Measurements from ENCODE around the gene PXMP4.

DNA sequence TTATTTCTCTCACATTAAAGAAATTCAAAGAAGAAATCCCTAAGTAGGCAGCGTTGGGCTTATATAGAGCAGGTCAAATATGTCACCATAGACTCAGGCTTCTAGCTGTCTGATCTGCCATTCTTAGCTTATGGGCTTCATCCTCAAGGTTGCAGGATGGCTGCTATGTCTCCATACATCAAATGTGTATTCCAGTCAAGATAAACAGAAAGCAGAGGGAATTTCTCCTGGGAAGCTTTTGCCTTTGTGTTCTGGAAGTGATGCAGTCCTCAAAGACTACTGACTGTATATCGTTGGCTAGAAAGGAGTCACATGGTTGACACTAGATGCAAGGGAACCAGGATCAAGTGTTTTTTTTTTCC lies 47.6 kb upstream of the PXMP4 start:
- TF ChIP-seq, protein P1, sequence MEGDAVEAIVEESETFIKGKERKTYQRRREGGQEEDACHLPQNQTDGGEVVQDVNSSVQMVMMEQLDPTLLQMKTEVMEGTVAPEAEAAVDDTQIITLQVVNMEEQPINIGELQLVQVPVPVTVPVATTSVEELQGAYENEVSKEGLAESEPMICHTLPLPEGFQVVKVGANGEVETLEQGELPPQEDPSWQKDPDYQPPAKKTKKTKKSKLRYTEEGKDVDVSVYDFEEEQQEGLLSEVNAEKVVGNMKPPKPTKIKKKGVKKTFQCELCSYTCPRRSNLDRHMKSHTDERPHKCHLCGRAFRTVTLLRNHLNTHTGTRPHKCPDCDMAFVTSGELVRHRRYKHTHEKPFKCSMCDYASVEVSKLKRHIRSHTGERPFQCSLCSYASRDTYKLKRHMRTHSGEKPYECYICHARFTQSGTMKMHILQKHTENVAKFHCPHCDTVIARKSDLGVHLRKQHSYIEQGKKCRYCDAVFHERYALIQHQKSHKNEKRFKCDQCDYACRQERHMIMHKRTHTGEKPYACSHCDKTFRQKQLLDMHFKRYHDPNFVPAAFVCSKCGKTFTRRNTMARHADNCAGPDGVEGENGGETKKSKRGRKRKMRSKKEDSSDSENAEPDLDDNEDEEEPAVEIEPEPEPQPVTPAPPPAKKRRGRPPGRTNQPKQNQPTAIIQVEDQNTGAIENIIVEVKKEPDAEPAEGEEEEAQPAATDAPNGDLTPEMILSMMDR (IDR thresholded peaks at IDR 0.05) = no peak
- TF ChIP-seq EZH2 (IDR thresholded peaks at IDR 0.05) (no peak), EZH2phosphoT487 (IDR thresholded peaks at IDR 0.05) (no peak)

Data from neural progenitor cell (in vitro differentiated cells).